Measurements from ENCODE around the gene TACR1.
"Not testable (repeated sequence)": the region's sequence is repeated elsewhere in the genome, so short reads cannot be mapped to it uniquely, and the experiment has no call there.

The TACR1 gene

GRCh38 chr2:75166491-75166890, 32.8 kb downstream of the TACR1 start:
- Mint-ChIP-seq H3K27me3 (ENCODE audit: low read depth, poor library complexity) (peaks cover 3% of the 10 kb centered on the region), H3K4me1 (no peaks in the 10 kb centered on the region), H3K36me3 (ENCODE audit: low read depth) (peaks cover 4% of the 10 kb centered on the region), H3K9me3 (peaks cover 10% of the 10 kb centered on the region), H3K4me3 (no peak overlapping the region), H3K27ac (no peak overlapping the region)
- TF ChIP-seq, protein P1, sequence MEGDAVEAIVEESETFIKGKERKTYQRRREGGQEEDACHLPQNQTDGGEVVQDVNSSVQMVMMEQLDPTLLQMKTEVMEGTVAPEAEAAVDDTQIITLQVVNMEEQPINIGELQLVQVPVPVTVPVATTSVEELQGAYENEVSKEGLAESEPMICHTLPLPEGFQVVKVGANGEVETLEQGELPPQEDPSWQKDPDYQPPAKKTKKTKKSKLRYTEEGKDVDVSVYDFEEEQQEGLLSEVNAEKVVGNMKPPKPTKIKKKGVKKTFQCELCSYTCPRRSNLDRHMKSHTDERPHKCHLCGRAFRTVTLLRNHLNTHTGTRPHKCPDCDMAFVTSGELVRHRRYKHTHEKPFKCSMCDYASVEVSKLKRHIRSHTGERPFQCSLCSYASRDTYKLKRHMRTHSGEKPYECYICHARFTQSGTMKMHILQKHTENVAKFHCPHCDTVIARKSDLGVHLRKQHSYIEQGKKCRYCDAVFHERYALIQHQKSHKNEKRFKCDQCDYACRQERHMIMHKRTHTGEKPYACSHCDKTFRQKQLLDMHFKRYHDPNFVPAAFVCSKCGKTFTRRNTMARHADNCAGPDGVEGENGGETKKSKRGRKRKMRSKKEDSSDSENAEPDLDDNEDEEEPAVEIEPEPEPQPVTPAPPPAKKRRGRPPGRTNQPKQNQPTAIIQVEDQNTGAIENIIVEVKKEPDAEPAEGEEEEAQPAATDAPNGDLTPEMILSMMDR (IDR thresholded peaks at IDR 0.05), result no peak
- DNase-seq, result no peak

- Mint-ChIP-seq H3K27ac (no peak overlapping the region), H3K9me3 (no peaks in the 10 kb centered on the region), H3K36me3 (ENCODE audit: low read depth) (no peaks in the 10 kb centered on the region), H3K27me3 (ENCODE audit: low read depth, poor library complexity) (no peaks in the 10 kb centered on the region), H3K4me3 (no peak overlapping the region), H3K4me1 (no peaks in the 10 kb centered on the region)
- no peak for DNase-seq
- TF ChIP-seq, protein P1 (IDR thresholded peaks at IDR 0.05), result no peak
Measured at GRCh38 chr2:75162897-75163296, 36.4 kb downstream of the TACR1 start.

- Mint-ChIP-seq H3K4me1 (no peaks in the 10 kb centered on the region), H3K27ac (no peak overlapping the region), H3K36me3 (ENCODE audit: low read depth) (no peaks in the 10 kb centered on the region), H3K27me3 (ENCODE audit: low read depth, poor library complexity) (no peaks in the 10 kb centered on the region), H3K9me3 (no peaks in the 10 kb centered on the region), H3K4me3 (no peak overlapping the region)
- no peak for DNase-seq
- TF ChIP-seq, protein P1 (IDR thresholded peaks at IDR 0.05), result no peak
Measured at GRCh38 chr2:75162259-75162658, 37.1 kb downstream of the TACR1 start.

DNA sequence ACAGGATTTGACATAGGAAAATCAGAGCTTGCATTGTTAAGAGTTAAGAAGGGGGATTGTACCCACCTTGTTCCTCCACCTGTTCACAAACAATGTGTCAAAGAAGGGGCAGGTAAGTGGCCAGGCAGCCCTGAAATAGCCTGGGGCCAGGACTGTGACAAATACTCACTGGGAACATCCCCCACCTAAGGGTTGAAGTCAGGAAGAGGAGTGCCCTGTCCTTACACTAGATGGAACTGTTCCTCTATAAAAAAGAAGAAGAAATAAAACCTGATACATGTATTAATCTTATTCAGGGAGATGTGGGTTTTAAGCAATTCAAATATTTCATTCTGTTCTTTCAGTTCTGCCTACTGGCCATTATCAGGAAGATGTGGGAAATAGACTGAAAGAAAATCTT, 41.9 kb downstream of the TACR1 start:
- no peak overlapping the region for H3K27ac Mint-ChIP-seq
- H3K4me1 Mint-ChIP-seq, result peaks cover 12% of the 10 kb centered on the region

GRCh38 chr2:75155115-75155514, 44.2 kb downstream of the TACR1 start:
- Mint-ChIP-seq H3K4me3 (no peak overlapping the region), H3K36me3 (ENCODE audit: low read depth) (no peaks in the 10 kb centered on the region), H3K27ac (peak overlapping the region; percentile 22), H3K27me3 (ENCODE audit: low read depth, poor library complexity) (no peaks in the 10 kb centered on the region), H3K9me3 (peaks cover 7% of the 10 kb centered on the region), H3K4me1 (peaks cover 12% of the 10 kb centered on the region)
- DNase-seq, result no peak
- TF ChIP-seq, protein P1 (IDR thresholded peaks at IDR 0.05), result no peak

More for the DNA sequence above, 41.9 kb downstream of the TACR1 start:
- DNase-seq, result no peak
- Mint-ChIP-seq H3K36me3 (ENCODE audit: low read depth) (no peaks in the 10 kb centered on the region), H3K4me3 (no peak overlapping the region), H3K9me3 (no peaks in the 10 kb centered on the region), H3K27me3 (ENCODE audit: low read depth, poor library complexity) (no peaks in the 10 kb centered on the region)
- TF ChIP-seq, protein P1 (IDR thresholded peaks at IDR 0.05), result no peak

DNA sequence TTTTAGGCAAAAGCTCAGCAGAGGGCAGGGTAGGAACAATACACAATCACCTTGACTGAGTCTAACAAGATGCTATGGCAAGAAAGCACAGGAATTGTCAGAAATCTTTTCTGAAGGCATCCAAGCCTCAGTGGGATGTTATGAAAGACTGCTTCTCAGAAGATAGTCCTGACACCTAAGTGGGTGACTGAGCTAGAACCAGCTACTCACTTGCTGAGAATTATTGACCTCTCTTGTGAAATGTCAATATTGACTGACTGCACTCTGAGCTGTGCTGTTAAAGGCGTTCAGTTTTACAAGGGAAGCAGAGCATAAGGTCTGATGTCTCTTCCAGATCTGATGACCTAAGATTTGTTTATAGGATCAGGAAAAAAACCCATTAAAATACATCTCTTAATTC, 46.1 kb downstream of the TACR1 start:
- Mint-ChIP-seq H3K9me3 (peaks cover 20% of the 10 kb centered on the region), H3K4me1 (peaks cover 12% of the 10 kb centered on the region), H3K36me3 (ENCODE audit: low read depth) (peaks cover 4% of the 10 kb centered on the region), H3K4me3 (no peak overlapping the region), H3K27ac (no peak overlapping the region), H3K27me3 (ENCODE audit: low read depth, poor library complexity) (no peaks in the 10 kb centered on the region)
- TF ChIP-seq, protein P1 (IDR thresholded peaks at IDR 0.05), result no peak
- DNase-seq, result no peak

DNA sequence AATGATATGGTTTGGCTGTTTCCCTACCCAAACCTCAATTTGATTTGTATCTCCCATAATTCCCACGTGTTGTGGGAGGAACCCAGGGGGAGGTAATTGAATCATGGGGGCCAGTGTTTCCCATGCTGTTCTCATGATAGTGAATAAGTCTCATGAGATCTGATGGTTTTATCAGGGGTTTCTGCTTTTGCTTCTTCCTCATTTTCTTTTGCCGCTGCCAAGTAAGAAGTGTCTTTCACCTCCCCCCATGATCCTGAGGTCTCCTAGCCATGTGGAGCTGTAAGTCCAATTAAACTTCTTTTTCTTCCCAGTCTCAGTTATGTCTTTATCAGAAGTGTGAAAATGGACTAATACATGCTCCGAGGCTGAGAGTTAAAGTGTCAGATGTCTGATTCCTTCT, 47.1 kb downstream of the TACR1 start:
- Mint-ChIP-seq H3K9me3 (peaks cover 23% of the 10 kb centered on the region), H3K4me1 (peaks cover 12% of the 10 kb centered on the region)
- H3K27me3 Mint-ChIP-seq (ENCODE audit: low read depth, poor library complexity); H3K36me3 Mint-ChIP-seq (ENCODE audit: low read depth); DNase-seq; H3K27ac Mint-ChIP-seq; H3K4me3 Mint-ChIP-seq: not testable (repeated sequence)

- H3K9me3 Mint-ChIP-seq, result peaks cover 23% of the 10 kb centered on the region
- not testable (repeated sequence) for H3K4me3 Mint-ChIP-seq; H3K27me3 Mint-ChIP-seq (ENCODE audit: low read depth, poor library complexity); H3K36me3 Mint-ChIP-seq (ENCODE audit: low read depth); H3K27ac Mint-ChIP-seq; H3K4me1 Mint-ChIP-seq; DNase-seq
Measured at GRCh38 chr2:75147884-75148283, 51.4 kb downstream of the TACR1 start.
